Measurements from ENCODE around the gene RPL13. TPM values are rescaled to one million over a fixed set of nuclear protein-coding genes. Genes with fewer than 3 reads are reported as not detected.

Gene RPL13
- total and polyA plus RNA-seq, 10 of the 15 experiments (the other 5 are each of a cell fraction or from before 2014, with no cell fraction given) = 386 to 9,428 (median 2,486) TPM

DNA sequence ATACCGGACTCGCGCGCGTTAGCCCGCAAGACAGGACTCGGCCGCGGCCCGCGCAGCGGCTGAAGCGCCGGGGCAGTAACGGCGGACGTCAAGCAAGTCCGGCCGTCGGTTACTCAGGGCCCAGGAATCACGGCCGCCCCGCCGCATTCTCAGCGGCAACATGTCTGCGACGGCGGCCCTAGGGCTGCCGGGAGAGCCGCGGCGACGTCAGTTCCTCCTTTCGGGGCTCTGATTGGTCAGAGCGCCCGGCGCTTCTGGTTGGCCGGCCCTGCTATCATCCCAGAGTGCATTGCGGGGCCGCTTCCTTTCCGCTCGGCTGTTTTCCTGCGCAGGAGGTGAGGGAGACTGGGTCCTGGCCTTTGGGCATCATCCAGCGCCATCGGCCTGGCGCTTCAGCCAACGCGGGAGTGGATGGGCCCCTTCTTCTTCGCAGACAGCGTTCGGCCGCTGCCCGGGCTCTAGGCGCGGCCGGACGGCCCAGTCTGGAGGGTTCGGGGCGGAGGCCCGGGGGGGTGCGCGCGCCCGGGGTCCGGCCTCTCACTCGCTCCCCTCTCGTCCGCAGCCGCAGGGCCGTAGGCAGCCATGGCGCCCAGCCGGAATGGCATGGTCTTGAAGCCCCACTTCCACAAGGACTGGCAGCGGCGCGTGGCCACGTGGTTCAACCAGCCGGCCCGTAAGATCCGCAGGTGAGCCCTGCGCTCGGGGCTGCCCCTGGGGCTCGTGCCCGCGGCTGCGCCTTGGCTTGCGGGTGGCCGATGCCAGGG is at the start of gene RPL13 (continued):
- TF ChIP-seq, protein P1, sequence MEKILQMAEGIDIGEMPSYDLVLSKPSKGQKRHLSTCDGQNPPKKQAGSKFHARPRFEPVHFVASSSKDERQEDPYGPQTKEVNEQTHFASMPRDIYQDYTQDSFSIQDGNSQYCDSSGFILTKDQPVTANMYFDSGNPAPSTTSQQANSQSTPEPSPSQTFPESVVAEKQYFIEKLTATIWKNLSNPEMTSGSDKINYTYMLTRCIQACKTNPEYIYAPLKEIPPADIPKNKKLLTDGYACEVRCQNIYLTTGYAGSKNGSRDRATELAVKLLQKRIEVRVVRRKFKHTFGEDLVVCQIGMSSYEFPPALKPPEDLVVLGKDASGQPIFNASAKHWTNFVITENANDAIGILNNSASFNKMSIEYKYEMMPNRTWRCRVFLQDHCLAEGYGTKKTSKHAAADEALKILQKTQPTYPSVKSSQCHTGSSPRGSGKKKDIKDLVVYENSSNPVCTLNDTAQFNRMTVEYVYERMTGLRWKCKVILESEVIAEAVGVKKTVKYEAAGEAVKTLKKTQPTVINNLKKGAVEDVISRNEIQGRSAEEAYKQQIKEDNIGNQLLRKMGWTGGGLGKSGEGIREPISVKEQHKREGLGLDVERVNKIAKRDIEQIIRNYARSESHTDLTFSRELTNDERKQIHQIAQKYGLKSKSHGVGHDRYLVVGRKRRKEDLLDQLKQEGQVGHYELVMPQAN (conservative IDR thresholded peaks at IDR 0.05) = peak; percentile 77
- no peak for TF ChIP-seq RAD51 (IDR thresholded peaks at IDR 0.05)
- peak; percentile 55; the same call in 1 of the 2 replicates for TF ChIP-seq SPI1 (IDR thresholded peaks at IDR 0.05; ENCODE audit: borderline replicate concordance, insufficient read depth, low read depth, low read length)
- no peak for TF ChIP-seq MEF2B (IDR thresholded peaks at IDR 0.05; ENCODE audit: partially characterized antibody, poor library complexity, severe bottlenecking)
- TF ChIP-seq ZZZ3 (IDR thresholded peaks at IDR 0.05; ENCODE audit: control insufficient read depth, insufficient read length, low read depth) = no peak
- no peak for TF ChIP-seq NFIC (IDR thresholded peaks at IDR 0.05; ENCODE audit: low read depth, low read length)
- no peak for TF ChIP-seq MTA2 (IDR thresholded peaks at IDR 0.05; ENCODE audit: low read depth)
- peak; percentile 78; the same call in 1 of the 2 replicates for TF ChIP-seq BACH1 (IDR thresholded peaks at IDR 0.05; ENCODE audit: borderline replicate concordance)
- TF ChIP-seq FOS (IDR thresholded peaks at IDR 0.05; ENCODE audit: borderline replicate concordance, extremely low read depth, insufficient read length) = no peak
- no peak for TF ChIP-seq ZNF217 (IDR thresholded peaks at IDR 0.05)
- peak; percentile 91 for TF ChIP-seq CREB1 (IDR thresholded peaks at IDR 0.05; ENCODE audit: low read depth)
- peak; percentile 60 for TF ChIP-seq MAX (IDR thresholded peaks at IDR 0.05; ENCODE audit: low read depth, low read length)
- peak; percentile 95 for TF ChIP-seq POU2F2 (IDR thresholded peaks at IDR 0.05; ENCODE audit: borderline replicate concordance, low read depth, low read length)
- peak; percentile 83 for TF ChIP-seq GABPA (IDR thresholded peaks at IDR 0.05; ENCODE audit: low read depth)
- TF ChIP-seq PAX5 (IDR thresholded peaks at IDR 0.05; ENCODE audit: borderline replicate concordance, low read depth, low read length) = peak; percentile 80
- TF ChIP-seq TAF1 (IDR thresholded peaks at IDR 0.05; ENCODE audit: borderline replicate concordance, low read depth, low read length) = peak; percentile 100
- TF ChIP-seq, protein P2, sequence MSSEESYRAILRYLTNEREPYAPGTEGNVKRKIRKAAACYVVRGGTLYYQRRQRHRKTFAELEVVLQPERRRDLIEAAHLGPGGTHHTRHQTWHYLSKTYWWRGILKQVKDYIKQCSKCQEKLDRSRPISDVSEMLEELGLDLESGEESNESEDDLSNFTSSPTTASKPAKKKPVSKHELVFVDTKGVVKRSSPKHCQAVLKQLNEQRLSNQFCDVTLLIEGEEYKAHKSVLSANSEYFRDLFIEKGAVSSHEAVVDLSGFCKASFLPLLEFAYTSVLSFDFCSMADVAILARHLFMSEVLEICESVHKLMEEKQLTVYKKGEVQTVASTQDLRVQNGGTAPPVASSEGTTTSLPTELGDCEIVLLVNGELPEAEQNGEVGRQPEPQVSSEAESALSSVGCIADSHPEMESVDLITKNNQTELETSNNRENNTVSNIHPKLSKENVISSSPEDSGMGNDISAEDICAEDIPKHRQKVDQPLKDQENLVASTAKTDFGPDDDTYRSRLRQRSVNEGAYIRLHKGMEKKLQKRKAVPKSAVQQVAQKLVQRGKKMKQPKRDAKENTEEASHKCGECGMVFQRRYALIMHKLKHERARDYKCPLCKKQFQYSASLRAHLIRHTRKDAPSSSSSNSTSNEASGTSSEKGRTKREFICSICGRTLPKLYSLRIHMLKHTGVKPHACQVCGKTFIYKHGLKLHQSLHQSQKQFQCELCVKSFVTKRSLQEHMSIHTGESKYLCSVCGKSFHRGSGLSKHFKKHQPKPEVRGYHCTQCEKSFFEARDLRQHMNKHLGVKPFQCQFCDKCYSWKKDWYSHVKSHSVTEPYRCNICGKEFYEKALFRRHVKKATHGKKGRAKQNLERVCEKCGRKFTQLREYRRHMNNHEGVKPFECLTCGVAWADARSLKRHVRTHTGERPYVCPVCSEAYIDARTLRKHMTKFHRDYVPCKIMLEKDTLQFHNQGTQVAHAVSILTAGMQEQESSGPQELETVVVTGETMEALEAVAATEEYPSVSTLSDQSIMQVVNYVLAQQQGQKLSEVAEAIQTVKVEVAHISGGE (CRISPR knock-in tag; IDR thresholded peaks at IDR 0.05) = no peak
- no peak for TF ChIP-seq BRCA1 (IDR thresholded peaks at IDR 0.05; ENCODE audit: low read depth, low read length)
- TF ChIP-seq KLF5 (IDR thresholded peaks at IDR 0.05; ENCODE audit: partially characterized antibody) = peak; percentile 91
- TF ChIP-seq, protein P3, sequence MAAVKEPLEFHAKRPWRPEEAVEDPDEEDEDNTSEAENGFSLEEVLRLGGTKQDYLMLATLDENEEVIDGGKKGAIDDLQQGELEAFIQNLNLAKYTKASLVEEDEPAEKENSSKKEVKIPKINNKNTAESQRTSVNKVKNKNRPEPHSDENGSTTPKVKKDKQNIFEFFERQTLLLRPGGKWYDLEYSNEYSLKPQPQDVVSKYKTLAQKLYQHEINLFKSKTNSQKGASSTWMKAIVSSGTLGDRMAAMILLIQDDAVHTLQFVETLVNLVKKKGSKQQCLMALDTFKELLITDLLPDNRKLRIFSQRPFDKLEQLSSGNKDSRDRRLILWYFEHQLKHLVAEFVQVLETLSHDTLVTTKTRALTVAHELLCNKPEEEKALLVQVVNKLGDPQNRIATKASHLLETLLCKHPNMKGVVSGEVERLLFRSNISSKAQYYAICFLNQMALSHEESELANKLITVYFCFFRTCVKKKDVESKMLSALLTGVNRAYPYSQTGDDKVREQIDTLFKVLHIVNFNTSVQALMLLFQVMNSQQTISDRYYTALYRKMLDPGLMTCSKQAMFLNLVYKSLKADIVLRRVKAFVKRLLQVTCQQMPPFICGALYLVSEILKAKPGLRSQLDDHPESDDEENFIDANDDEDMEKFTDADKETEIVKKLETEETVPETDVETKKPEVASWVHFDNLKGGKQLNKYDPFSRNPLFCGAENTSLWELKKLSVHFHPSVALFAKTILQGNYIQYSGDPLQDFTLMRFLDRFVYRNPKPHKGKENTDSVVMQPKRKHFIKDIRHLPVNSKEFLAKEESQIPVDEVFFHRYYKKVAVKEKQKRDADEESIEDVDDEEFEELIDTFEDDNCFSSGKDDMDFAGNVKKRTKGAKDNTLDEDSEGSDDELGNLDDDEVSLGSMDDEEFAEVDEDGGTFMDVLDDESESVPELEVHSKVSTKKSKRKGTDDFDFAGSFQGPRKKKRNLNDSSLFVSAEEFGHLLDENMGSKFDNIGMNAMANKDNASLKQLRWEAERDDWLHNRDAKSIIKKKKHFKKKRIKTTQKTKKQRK (IDR thresholded peaks at IDR 0.05; ENCODE audit: low read depth, low read length) = no peak
- no peak for TF ChIP-seq SRF (IDR thresholded peaks at IDR 0.05; ENCODE audit: low read depth in 2 of 2, low read length in 2 of 2)
